GM13976 (cell line): Measurements from ENCODE around the gene AOX1.

Experiments
- DNase-seq: peaks from one replicate; pipeline ENCODE4 v3.0.0; 2012; ENCODE audit warnings: low spot score
- in situ Hi-C: fragments of 300-500 bp; cut with MboI; formaldehyde crosslinking; loops from one replicate; pipeline ENCODE4 v1.12.0; 2022; ENCODE audit warnings: low sequenced_read_pairs, mixed read lengths, inconsistent platforms; ENCODE audit not compliant: unreplicated experiment
- TF ChIP-seq, protein P1 (sequence below): IDR thresholded peaks from 2 replicates; pipeline ENCODE4 v1.5.1; 2012; ENCODE audit warnings: borderline replicate concordance, mild to moderate bottlenecking; ENCODE audit not compliant: insufficient read depth; ENCODE audit errors: extremely low read depth, missing control alignments, control extremely low read depth

The AOX1 gene

DNA sequence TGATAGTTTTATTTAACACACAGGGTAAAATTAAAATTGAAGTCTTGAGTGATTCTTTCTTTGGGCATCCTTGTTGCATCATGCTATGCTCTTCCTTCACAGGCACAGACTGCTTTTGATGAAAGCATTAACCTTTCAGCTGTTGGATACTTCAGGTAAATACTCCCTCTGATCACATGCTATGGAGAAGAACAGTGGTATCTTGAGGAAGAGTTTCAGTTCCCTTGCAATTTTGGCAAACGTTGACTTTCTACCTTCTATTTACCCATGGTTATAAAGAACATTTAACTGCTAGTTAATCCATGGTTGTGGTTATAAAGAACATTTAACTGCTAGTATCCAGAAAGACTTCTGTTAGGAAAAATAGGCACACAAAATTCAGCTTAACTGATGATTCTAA, 75.7 kb downstream of the AOX1 start:
- in situ Hi-C loops: no loop called here
- no peak for DNase-seq
- TF ChIP-seq, protein P1, sequence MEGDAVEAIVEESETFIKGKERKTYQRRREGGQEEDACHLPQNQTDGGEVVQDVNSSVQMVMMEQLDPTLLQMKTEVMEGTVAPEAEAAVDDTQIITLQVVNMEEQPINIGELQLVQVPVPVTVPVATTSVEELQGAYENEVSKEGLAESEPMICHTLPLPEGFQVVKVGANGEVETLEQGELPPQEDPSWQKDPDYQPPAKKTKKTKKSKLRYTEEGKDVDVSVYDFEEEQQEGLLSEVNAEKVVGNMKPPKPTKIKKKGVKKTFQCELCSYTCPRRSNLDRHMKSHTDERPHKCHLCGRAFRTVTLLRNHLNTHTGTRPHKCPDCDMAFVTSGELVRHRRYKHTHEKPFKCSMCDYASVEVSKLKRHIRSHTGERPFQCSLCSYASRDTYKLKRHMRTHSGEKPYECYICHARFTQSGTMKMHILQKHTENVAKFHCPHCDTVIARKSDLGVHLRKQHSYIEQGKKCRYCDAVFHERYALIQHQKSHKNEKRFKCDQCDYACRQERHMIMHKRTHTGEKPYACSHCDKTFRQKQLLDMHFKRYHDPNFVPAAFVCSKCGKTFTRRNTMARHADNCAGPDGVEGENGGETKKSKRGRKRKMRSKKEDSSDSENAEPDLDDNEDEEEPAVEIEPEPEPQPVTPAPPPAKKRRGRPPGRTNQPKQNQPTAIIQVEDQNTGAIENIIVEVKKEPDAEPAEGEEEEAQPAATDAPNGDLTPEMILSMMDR: no peak

DNA sequence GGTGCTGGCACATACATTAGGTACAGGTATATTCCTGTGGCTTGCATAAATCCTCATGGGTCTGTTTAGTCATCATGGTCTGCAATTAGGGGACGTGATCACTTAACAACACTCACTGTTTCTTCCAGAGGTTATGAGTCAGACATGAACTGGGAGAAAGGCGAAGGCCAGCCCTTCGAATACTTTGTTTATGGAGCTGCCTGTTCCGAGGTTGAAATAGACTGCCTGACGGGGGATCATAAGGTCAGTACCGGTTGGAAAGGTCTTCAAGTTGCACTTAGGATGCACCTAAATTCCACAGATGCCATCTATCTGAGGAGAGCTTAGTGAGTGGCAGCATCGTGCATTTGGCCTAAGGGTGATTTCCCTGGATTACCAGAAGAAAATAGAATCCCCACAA, 76.9 kb downstream of the AOX1 start:
- TF ChIP-seq, protein P1: no peak
- in situ Hi-C loops: no loop called here
- DNase-seq: no peak

DNA sequence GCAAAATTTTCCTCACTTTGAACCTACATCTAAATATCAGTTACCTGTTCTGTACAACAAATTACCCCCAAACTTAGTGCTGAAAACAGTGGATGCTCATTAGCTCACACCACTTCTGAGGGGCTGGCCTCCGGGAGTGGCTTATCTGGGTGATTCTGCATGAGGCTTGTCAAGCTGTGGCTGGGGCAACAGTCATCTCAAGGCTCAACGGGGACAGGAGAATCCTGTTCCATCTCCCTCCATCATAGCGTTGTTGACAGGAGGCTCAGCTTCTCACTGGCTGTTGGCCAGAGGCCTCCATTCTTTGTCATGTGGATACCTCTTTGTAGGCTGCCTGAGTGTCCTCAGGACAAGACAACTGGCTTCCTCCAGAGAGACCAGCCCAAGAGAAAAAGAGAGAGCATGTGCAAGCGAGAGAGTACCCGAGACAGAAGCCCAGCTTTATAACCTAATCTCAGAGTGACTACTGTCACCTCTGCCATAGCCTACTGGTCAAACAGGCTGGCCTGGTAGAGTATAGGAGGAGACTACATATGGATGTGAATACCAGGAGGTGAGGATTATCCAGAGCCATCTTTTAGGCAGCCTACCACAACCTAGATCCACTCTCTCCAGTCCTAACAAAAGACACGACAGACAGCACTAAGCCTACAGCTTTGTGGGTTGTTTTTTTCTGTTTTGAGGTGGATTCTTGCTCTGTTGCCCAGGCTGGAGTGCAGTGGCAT, 79.1 kb downstream of the AOX1 start:
- TF ChIP-seq, protein P1: no peak
- in situ Hi-C loops: no loop called here
- DNase-seq: no peak

DNA sequence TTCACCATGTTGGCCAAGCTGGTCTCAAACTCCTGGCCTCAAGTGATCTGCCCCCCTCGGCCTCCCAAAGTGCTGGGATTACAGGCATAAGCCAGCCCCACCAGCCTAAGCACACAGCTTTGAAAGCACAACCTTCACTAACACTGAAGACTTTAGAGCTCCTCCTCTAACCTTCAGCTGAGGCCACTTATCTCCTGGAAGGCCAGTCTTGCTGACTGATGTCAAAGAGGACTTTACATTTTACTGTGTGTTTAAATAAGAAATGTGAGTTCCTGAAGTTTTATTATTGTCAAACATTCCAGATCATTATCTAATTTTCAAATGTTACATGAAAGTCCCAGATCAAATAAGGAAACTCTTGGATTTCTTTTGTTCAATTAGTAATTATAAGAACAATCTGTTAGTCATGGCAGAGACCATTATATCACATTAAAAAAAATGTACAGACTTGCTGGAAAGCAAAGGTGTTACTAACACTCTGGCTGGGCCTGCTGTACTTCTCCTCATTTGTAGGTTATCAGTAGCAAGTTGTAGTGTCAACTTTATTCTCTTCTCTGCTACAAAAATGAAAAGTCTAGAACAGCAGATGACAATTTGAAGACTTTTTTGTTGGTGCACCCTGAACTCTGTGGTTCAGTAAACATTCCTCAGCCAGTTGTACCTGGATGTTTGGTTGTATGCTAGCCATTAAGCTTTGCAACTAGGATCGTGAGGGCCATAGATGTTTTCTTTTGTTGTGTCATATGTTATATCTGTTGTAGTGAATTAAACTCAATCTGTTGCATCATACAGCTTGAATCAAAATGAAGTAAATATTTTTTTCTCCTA, 80.0 kb downstream of the AOX1 start:
- TF ChIP-seq, protein P1: no peak
- in situ Hi-C loops: no loop called here
- no peak for DNase-seq

DNA sequence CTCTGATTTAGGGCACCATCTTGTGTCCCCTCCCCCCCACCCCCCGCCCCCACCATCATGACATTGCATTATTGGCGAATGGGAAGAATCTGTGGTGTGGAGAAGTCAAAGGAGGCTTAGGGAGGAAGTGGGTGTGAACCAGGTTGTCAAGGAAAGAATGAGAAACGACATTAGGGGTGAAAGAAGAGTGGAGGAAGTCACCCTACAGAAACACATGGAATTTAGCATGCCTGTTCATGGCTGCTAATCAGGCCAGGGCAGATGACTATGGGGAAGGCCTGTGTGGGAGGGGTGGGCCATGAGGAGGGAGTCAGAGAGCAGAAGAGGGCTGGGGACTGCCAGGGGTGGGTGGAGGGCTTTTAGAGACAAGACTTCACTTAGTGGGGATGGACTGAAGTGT, 81.6 kb downstream of the AOX1 start:
- in situ Hi-C loops: no loop called here
- no peak for DNase-seq
- TF ChIP-seq, protein P1: no peak

DNA sequence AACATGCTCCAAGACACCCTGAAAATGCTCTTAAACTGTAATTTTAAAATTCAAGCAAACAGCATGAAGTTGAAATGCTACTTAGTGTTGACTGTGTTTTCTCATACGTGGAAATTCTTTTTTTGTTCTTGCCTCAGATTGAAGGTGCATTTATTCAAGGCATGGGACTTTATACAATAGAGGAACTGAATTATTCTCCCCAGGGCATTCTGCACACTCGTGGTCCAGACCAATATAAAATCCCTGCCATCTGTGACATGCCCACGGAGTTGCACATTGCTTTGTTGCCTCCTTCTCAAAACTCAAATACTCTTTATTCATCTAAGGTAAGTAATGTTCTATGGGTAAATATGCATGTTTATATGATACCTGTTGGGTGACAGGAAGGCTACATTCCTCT, 82.7 kb downstream of the AOX1 start:
- in situ Hi-C loops: no loop called here
- no peak for DNase-seq
- TF ChIP-seq, protein P1: no peak
